Activated CD4-positive, alpha-beta T cell treated with anti-CD3 and anti-CD28 coated beads, Interleukin-2, amount 50 U/mL, for 4 hours (primary cell): ENCODE results near the gene NME1.
"Not testable (repeated sequence)": the region's sequence is repeated elsewhere in the genome, so short reads cannot be mapped to it uniquely, and the experiment has no call there.

Experiments
- DNase-seq, 2 experiments: peaks; one replicate each; pipeline ENCODE4 v3.0.0-alpha.2; 2020

Gene NME1

GRCh38 chr17:51147650-51148049 lies 5.7 kb upstream of the NME1 start:
- DNase-seq, result no peak

- DNase-seq, result no peak
Observed at GRCh38 chr17:51149163-51149562, 4.2 kb upstream of the NME1 start.

GRCh38 chr17:51150932-51151331 lies 2.4 kb upstream of the NME1 start:
- no peak for DNase-seq

- no peak for DNase-seq
Observed at GRCh38 chr17:51152766-51153209, 571 bp upstream of the NME1 start.

GRCh38 chr17:51154176-51154575 lies 817 bp downstream of the NME1 start:
- no peak for DNase-seq

GRCh38 chr17:51155416-51155815 lies 2.1 kb downstream of the NME1 start:
- DNase-seq, result no peak

GRCh38 chr17:51159604-51160003 lies 6.2 kb downstream of the NME1 start:
- no peak for DNase-seq

- DNase-seq, result no peak
Observed at GRCh38 chr17:51161541-51161940, 8.2 kb downstream of the NME1 start.

- no peak for DNase-seq
Observed at GRCh38 chr17:51164911-51165679, 11.7 kb downstream of the NME1 start.

GRCh38 chr17:51165680-51166197 lies 12.4 kb downstream of the NME1 start:
- peak; percentile 8 to 19 for DNase-seq

GRCh38 chr17:51166198-51166986 lies 13.0 kb downstream of the NME1 start, which contains the start of gene NME2:
Gene NME2 (plus strand): TSS chr17:51166411. CDS start chr17:51166831, 420 bp downstream.
- peak; percentile 43 to 52 for DNase-seq

- DNase-seq, result peak; percentile 61 to 66
Observed at GRCh38 chr17:51166987-51167931, 13.9 kb downstream of the NME1 start.

GRCh38 chr17:51169340-51169739 lies 16.0 kb downstream of the NME1 start:
- DNase-seq, result no peak

GRCh38 chr17:51170736-51171135 lies 17.4 kb downstream of the NME1 start:
- DNase-seq, result no peak

- DNase-seq, result not testable (repeated sequence)
Observed at GRCh38 chr17:51172030-51172429, 18.7 kb downstream of the NME1 start.

- DNase-seq, result no peak
Observed at GRCh38 chr17:51180486-51180885, 27.1 kb downstream of the NME1 start.

GRCh38 chr17:51184124-51184523 lies 30.8 kb downstream of the NME1 start:
- DNase-seq, result no peak

- DNase-seq, result no peak
Observed at GRCh38 chr17:51185763-51186332, 32.5 kb downstream of the NME1 start.

GRCh38 chr17:51188271-51188833 lies 35.0 kb downstream of the NME1 start:
- DNase-seq, result no peak

- no peak for DNase-seq
Observed at GRCh38 chr17:51189162-51189561, 35.8 kb downstream of the NME1 start.

- no peak for DNase-seq
Observed at GRCh38 chr17:51189628-51190027, 36.3 kb downstream of the NME1 start.

GRCh38 chr17:51191895-51192294 lies 38.5 kb downstream of the NME1 start:
- no peak for DNase-seq
